ENCODE measurements around the gene COQ8A. TPM values are rescaled to one million over a fixed set of nuclear protein-coding genes. Genes with fewer than 3 reads are reported as not detected.

Gene COQ8A
- total and polyA plus RNA-seq, 10 of the 15 experiments (the other 5 are each of a cell fraction or from before 2014, with no cell fraction given), result 0.72 to 24.8 (median 12.1) TPM

DNA sequence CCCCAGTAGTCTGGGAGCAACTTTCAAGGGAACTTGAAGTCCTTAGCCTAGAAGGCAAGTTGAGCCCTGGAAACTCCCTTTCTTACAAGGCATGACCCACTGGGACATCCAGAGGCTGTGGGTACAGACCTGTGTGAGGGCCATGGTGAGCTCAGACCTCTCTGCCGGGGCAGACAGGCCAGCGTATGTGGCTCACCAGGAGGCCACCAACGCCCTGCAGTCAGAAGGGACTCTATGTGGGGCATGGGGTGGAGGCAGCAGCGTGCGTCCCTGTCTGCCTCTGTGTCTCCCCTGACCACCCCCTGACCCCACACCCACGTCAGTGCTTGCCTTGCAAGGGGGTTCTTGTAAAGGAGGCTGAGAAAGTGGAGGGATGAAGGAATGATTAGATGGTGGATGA is 10.8 kb downstream of the COQ8A start (continued):
- TF ChIP-seq ZSCAN29 (IDR thresholded peaks at IDR 0.05) (no peak), PAX8 (IDR thresholded peaks at IDR 0.05) (no peak), ATF2 (IDR thresholded peaks at IDR 0.05; ENCODE audit: low read length) (no peak), POLR2AphosphoS2 (IDR thresholded peaks at IDR 0.05; ENCODE audit: low read depth, low read length) (no peak), RBBP5 (conservative IDR thresholded peaks at IDR 0.05) (no peak), ZBTB4 (CRISPR knock-in tag; IDR thresholded peaks at IDR 0.05) (no peak), SUPT20H (IDR thresholded peaks at IDR 0.05; ENCODE audit: borderline replicate concordance, control insufficient read depth, low read depth, low read length) (no peak), GATAD2B (conservative IDR thresholded peaks at IDR 0.05; ENCODE audit: low read depth) (no peak)
- TF ChIP-seq, protein P1, sequence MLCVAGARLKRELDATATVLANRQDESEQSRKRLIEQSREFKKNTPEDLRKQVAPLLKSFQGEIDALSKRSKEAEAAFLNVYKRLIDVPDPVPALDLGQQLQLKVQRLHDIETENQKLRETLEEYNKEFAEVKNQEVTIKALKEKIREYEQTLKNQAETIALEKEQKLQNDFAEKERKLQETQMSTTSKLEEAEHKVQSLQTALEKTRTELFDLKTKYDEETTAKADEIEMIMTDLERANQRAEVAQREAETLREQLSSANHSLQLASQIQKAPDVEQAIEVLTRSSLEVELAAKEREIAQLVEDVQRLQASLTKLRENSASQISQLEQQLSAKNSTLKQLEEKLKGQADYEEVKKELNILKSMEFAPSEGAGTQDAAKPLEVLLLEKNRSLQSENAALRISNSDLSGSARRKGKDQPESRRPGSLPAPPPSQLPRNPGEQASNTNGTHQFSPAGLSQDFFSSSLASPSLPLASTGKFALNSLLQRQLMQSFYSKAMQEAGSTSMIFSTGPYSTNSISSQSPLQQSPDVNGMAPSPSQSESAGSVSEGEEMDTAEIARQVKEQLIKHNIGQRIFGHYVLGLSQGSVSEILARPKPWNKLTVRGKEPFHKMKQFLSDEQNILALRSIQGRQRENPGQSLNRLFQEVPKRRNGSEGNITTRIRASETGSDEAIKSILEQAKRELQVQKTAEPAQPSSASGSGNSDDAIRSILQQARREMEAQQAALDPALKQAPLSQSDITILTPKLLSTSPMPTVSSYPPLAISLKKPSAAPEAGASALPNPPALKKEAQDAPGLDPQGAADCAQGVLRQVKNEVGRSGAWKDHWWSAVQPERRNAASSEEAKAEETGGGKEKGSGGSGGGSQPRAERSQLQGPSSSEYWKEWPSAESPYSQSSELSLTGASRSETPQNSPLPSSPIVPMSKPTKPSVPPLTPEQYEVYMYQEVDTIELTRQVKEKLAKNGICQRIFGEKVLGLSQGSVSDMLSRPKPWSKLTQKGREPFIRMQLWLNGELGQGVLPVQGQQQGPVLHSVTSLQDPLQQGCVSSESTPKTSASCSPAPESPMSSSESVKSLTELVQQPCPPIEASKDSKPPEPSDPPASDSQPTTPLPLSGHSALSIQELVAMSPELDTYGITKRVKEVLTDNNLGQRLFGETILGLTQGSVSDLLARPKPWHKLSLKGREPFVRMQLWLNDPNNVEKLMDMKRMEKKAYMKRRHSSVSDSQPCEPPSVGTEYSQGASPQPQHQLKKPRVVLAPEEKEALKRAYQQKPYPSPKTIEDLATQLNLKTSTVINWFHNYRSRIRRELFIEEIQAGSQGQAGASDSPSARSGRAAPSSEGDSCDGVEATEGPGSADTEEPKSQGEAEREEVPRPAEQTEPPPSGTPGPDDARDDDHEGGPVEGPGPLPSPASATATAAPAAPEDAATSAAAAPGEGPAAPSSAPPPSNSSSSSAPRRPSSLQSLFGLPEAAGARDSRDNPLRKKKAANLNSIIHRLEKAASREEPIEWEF (IDR thresholded peaks at IDR 0.05; ENCODE audit: insufficient replicate concordance, low read depth, low read length), result no peak

Measured in GM12878 (cell line).